GM12878 (cell line): ENCODE data around the gene PPM1J. TPM values are rescaled to one million over a fixed set of nuclear protein-coding genes. Genes with fewer than 3 reads are reported as not detected.
A peak's percentile ranks its signal among the peaks of the same experiment; 100 is the strongest.

Experiments used
- ATF7 ChIP-seq: fragments of 450-650 bp; IDR thresholded peaks from 2 replicates; pipeline ENCODE4 v1.6.1; 2016; ENCODE audit warnings: low read depth, mild to moderate bottlenecking
- CHD1 ChIP-seq: IDR thresholded peaks from 2 replicates; pipeline ENCODE4 v1.6.1; 2012; ENCODE audit warnings: low read depth, low read length, improper control_type of control experiment
- CREM ChIP-seq: IDR thresholded peaks from 2 replicates; pipeline ENCODE4 v1.6.1; 2014; ENCODE audit warnings: antibody characterized with exemption, low read depth
- EGR1 ChIP-seq, 2 experiments: IDR thresholded peaks; 1 replicate in 1 of 2; 2 replicates in 1 of 2; pipeline ENCODE4 v1.6.1; 2011 to 2012; ENCODE audit warnings: low read depth in 2 of 2, low read length in 2 of 2, borderline replicate concordance in 1 of 2, mild to moderate bottlenecking in 1 of 2, moderate library complexity in 1 of 2
- GATAD2B ChIP-seq: fragments of 450-650 bp; conservative IDR thresholded peaks from 2 replicates; pipeline ENCODE4 v1.6.1; 2017; ENCODE audit warnings: low read depth, mild to moderate bottlenecking, moderate library complexity
- NR2C1 ChIP-seq: fragments of 450-650 bp; IDR thresholded peaks from 2 replicates; pipeline ENCODE4 v1.6.1; 2017; ENCODE audit warnings: antibody characterized with exemption, mild to moderate bottlenecking, moderate library complexity
- POLR2AphosphoS2 ChIP-seq: IDR thresholded peaks from 2 replicates; pipeline ENCODE4 v1.6.1; 2011; ENCODE audit warnings: low read depth, mild to moderate bottlenecking, low read length, improper control_type of control experiment, moderate library complexity
- POLR2AphosphoS5 ChIP-seq: IDR thresholded peaks from 2 replicates; pipeline ENCODE4 v1.6.1; 2011; ENCODE audit warnings: mild to moderate bottlenecking, low read length, inconsistent platforms
- SMARCA5 ChIP-seq: fragments of 450-650 bp; IDR thresholded peaks from 2 replicates; pipeline ENCODE4 v1.6.1; 2017; ENCODE audit warnings: mild to moderate bottlenecking
- ZNF384 ChIP-seq: IDR thresholded peaks from 2 replicates; pipeline ENCODE4 v1.6.1; 2012; ENCODE audit warnings: low read depth, mild to moderate bottlenecking, low read length, improper control_type of control experiment, borderline replicate concordance
- polyA plus RNA-seq, 11 experiments: library from polyadenylated mRNA; depleted of rRNA in 4 of 11; unstranded in 6 of 11; stranded (reverse) in 5 of 11; fragments of >200 nt; fragmentation: Nextera tagmentation in 4 of 11; fragmentation: Illumina TruSeq in 1 of 11; extraction: Ambion mirVana in 4 of 11; extraction: Trizol in 1 of 11; gene quantifications; 1 replicate in 1 of 11; 2 replicates in 10 of 11; pipeline versions ENCODE4 v1.2.1 to v1.2.3, GENCODE V29; 2011 to 2016; ENCODE audit warnings: inconsistent platforms in 2 of 11, missing spikeins in 2 of 11, low read depth in 1 of 11
- total RNA-seq, 4 experiments: library from RNA; depleted of rRNA in 3 of 4; stranded (reverse); fragments of >200 nt in 3 of 4; fragmentation: Illumina TruSeq in 1 of 4; extraction: Trizol in 1 of 4; gene quantifications; 2 replicates each; pipeline versions ENCODE4 v1.2.1 to v1.2.3, GENCODE V29; 2013 to 2021
- TF ChIP-seq, protein P1 (sequence below): IDR thresholded peaks from 2 replicates; pipeline ENCODE4 v1.6.1; 2011; ENCODE audit warnings: borderline replicate concordance, low read depth, mild to moderate bottlenecking, moderate library complexity, mixed read lengths, low read length; ENCODE audit not compliant: insufficient read depth; ENCODE audit errors: extremely low read length
- TF ChIP-seq, protein P2 (sequence below): fragments of 450-650 bp; IDR thresholded peaks from 2 replicates; pipeline ENCODE4 v1.6.1; 2016; ENCODE audit warnings: mild to moderate bottlenecking
- TF ChIP-seq, protein P3 (sequence below): IDR thresholded peaks from 2 replicates; pipeline ENCODE4 v1.6.1; 2012; ENCODE audit warnings: improper control_type of control experiment, low read depth, low read length; ENCODE audit not compliant: insufficient replicate concordance
- TF ChIP-seq, protein P4 (sequence below): IDR thresholded peaks from 2 replicates; pipeline ENCODE4 v1.6.1; 2012; ENCODE audit warnings: low read depth, low read length, improper control_type of control experiment
- TF ChIP-seq, protein P5 (sequence below): fragments of 450-650 bp; formaldehyde crosslinking; IDR thresholded peaks from 2 replicates; pipeline ENCODE4 v1.4.0; 2022; ENCODE audit warnings: mild to moderate bottlenecking, moderate library complexity

Gene PPM1J
- total and polyA plus RNA-seq, 10 of the 15 experiments (the other 5 are each of a cell fraction or from before 2014, with no cell fraction given): 0.07 to 1.8 (median 0.59) TPM; not detected in 1

DNA sequence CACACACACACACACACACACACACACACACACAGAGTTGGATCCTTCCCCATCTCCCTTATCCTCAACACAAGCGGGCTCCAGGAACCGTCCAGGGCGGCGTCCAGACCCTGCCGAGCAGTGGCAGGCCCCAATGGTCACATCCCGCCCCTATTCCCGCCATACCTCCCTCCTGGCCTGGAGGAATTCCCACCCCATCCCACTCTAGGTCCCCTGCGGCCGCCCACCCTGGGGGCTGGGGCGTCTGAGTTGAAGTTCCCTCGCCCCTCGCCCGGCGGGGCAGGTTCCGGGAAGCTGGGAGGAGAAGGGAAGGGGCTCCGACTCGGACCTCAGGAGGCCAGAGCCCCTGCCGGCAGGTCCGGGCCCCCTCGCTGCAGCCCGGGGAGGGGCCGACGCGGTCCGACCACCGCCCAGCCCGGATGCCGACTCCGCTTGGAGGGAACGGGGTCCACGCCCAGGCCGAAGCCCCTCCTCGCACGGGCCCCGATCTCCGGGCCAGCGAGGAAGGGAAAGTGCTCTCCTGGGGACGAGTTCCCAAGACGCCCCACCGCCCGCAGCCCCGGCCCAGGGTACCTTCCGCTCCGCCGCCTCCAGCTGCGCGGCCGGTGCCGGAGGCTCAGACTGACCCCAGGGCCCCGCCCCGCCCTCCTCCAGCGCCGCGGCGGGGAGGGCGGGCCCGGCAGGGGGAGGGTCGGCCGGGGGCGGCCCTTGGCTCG is 8.5 kb downstream of the PPM1J start, which contains the start of gene RHOC (continued):
- TF ChIP-seq, protein P1, sequence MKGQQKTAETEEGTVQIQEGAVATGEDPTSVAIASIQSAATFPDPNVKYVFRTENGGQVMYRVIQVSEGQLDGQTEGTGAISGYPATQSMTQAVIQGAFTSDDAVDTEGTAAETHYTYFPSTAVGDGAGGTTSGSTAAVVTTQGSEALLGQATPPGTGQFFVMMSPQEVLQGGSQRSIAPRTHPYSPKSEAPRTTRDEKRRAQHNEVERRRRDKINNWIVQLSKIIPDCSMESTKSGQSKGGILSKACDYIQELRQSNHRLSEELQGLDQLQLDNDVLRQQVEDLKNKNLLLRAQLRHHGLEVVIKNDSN: no peak
- 0 out of 2 replicates have a peak, but pooled peaks have one; percentile 13 for TF ChIP-seq NR2C1
- TF ChIP-seq SMARCA5: no peak
- TF ChIP-seq, protein P2, sequence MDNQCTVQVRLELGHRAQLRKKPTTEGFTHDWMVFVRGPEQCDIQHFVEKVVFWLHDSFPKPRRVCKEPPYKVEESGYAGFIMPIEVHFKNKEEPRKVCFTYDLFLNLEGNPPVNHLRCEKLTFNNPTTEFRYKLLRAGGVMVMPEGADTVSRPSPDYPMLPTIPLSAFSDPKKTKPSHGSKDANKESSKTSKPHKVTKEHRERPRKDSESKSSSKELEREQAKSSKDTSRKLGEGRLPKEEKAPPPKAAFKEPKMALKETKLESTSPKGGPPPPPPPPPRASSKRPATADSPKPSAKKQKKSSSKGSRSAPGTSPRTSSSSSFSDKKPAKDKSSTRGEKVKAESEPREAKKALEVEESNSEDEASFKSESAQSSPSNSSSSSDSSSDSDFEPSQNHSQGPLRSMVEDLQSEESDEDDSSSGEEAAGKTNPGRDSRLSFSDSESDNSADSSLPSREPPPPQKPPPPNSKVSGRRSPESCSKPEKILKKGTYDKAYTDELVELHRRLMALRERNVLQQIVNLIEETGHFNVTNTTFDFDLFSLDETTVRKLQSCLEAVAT: peak; percentile 93
- no peak for TF ChIP-seq CREM
- TF ChIP-seq EGR1 (IDR thresholded peaks at IDR 0.05; ENCODE audit: borderline replicate concordance in 1 of 2, low read depth in 2 of 2, low read length in 2 of 2): peak in 1 of 2 experiments; percentile 42; a peak in 1 of 3 replicates
- TF ChIP-seq, protein P3, sequence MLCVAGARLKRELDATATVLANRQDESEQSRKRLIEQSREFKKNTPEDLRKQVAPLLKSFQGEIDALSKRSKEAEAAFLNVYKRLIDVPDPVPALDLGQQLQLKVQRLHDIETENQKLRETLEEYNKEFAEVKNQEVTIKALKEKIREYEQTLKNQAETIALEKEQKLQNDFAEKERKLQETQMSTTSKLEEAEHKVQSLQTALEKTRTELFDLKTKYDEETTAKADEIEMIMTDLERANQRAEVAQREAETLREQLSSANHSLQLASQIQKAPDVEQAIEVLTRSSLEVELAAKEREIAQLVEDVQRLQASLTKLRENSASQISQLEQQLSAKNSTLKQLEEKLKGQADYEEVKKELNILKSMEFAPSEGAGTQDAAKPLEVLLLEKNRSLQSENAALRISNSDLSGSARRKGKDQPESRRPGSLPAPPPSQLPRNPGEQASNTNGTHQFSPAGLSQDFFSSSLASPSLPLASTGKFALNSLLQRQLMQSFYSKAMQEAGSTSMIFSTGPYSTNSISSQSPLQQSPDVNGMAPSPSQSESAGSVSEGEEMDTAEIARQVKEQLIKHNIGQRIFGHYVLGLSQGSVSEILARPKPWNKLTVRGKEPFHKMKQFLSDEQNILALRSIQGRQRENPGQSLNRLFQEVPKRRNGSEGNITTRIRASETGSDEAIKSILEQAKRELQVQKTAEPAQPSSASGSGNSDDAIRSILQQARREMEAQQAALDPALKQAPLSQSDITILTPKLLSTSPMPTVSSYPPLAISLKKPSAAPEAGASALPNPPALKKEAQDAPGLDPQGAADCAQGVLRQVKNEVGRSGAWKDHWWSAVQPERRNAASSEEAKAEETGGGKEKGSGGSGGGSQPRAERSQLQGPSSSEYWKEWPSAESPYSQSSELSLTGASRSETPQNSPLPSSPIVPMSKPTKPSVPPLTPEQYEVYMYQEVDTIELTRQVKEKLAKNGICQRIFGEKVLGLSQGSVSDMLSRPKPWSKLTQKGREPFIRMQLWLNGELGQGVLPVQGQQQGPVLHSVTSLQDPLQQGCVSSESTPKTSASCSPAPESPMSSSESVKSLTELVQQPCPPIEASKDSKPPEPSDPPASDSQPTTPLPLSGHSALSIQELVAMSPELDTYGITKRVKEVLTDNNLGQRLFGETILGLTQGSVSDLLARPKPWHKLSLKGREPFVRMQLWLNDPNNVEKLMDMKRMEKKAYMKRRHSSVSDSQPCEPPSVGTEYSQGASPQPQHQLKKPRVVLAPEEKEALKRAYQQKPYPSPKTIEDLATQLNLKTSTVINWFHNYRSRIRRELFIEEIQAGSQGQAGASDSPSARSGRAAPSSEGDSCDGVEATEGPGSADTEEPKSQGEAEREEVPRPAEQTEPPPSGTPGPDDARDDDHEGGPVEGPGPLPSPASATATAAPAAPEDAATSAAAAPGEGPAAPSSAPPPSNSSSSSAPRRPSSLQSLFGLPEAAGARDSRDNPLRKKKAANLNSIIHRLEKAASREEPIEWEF: no peak
- TF ChIP-seq POLR2AphosphoS2: no peak
- TF ChIP-seq, protein P4, sequence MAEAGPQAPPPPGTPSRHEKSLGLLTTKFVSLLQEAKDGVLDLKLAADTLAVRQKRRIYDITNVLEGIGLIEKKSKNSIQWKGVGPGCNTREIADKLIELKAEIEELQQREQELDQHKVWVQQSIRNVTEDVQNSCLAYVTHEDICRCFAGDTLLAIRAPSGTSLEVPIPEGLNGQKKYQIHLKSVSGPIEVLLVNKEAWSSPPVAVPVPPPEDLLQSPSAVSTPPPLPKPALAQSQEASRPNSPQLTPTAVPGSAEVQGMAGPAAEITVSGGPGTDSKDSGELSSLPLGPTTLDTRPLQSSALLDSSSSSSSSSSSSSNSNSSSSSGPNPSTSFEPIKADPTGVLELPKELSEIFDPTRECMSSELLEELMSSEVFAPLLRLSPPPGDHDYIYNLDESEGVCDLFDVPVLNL: no peak
- TF ChIP-seq ATF7: no peak
- peak; percentile 39; the same call in 1 of the 2 replicates for TF ChIP-seq GATAD2B
- peak; percentile 37; the same call in 1 of the 2 replicates for TF ChIP-seq POLR2AphosphoS5
- no peak for TF ChIP-seq ZNF384
- TF ChIP-seq, protein P5, sequence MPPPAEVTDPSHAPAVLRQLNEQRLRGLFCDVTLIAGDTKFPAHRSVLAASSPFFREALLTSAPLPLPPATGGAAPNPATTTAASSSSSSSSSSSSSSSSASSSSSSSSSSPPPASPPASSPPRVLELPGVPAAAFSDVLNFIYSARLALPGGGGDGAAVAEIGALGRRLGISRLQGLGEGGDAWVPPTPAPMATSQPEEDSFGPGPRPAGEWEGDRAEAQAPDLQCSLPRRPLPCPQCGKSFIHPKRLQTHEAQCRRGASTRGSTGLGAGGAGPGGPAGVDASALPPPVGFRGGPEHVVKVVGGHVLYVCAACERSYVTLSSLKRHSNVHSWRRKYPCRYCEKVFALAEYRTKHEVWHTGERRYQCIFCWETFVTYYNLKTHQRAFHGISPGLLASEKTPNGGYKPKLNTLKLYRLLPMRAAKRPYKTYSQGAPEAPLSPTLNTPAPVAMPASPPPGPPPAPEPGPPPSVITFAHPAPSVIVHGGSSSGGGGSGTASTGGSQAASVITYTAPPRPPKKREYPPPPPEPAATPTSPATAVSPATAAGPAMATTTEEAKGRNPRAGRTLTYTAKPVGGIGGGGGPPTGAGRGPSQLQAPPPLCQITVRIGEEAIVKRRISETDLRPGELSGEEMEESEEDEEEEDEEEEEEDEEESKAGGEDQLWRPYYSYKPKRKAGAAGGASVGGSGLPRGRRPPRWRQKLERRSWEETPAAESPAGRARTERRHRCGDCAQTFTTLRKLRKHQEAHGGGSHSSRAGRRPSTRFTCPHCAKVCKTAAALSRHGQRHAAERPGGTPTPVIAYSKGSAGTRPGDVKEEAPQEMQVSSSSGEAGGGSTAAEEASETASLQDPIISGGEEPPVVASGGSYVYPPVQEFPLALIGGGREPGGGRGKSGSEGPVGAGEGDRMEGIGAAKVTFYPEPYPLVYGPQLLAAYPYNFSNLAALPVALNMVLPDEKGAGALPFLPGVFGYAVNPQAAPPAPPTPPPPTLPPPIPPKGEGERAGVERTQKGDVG (CRISPR knock-in tag): no peak
- no peak for TF ChIP-seq CHD1
